GM18505 (cell line): ENCODE results near the gene MPND.

Source experiments
- ATAC-seq: cut with Tn5 transposase; IDR thresholded peaks from one replicate; pipeline ENCODE4 v1.9.1; 2021; ENCODE audit not compliant: unreplicated experiment
- POLR2A ChIP-seq: IDR thresholded peaks from 4 replicates; pipeline ENCODE4 v1.6.1; 2011; ENCODE audit warnings: borderline replicate concordance; ENCODE audit not compliant: insufficient read depth, insufficient read length; ENCODE audit errors: extremely low read depth

Gene MPND

GRCh38 chr19:4310247-4311121, 32.9 kb upstream of the MPND start:
- no peak for TF ChIP-seq POLR2A
- ATAC-seq, result no peak

GRCh38 chr19:4313847-4314490, 29.4 kb upstream of the MPND start:
- TF ChIP-seq POLR2A, result no peak
- no peak for ATAC-seq

GRCh38 chr19:4316956-4317355, 26.4 kb upstream of the MPND start:
- no peak for TF ChIP-seq POLR2A
- no peak for ATAC-seq

GRCh38 chr19:4318460-4318859, 24.9 kb upstream of the MPND start:
- no peak for ATAC-seq
- TF ChIP-seq POLR2A, result no peak

- no peak for ATAC-seq
- no peak for TF ChIP-seq POLR2A
These were observed 24.2 kb upstream of the MPND start for GRCh38 chr19:4319067-4319718.

GRCh38 chr19:4320419-4320818, 22.9 kb upstream of the MPND start:
- no peak for ATAC-seq
- TF ChIP-seq POLR2A, result no peak

- no peak for TF ChIP-seq POLR2A
- no peak for ATAC-seq
These were observed 20.3 kb upstream of the MPND start for GRCh38 chr19:4322942-4323665.

- no peak for ATAC-seq
- no peak for TF ChIP-seq POLR2A
These were observed 19.7 kb upstream of the MPND start for GRCh38 chr19:4323692-4324091.

GRCh38 chr19:4324228-4324627, 19.1 kb upstream of the MPND start:
- TF ChIP-seq POLR2A, result no peak
- ATAC-seq, result no peak

- no peak for TF ChIP-seq POLR2A
- ATAC-seq, result no peak
These were observed 17.0 kb upstream of the MPND start for GRCh38 chr19:4326215-4326836.

GRCh38 chr19:4326837-4327251, 16.5 kb upstream of the MPND start:
- no peak for TF ChIP-seq POLR2A
- no peak for ATAC-seq

- TF ChIP-seq POLR2A, result no peak
- ATAC-seq, result no peak
These were observed 16.0 kb upstream of the MPND start for GRCh38 chr19:4327252-4327876.
